HG03108 (cell line): ENCODE measurements around the gene ADAMTSL5.
"Not testable (repeated sequence)": the region's sequence is repeated elsewhere in the genome, so short reads cannot be mapped to it uniquely, and the experiment has no call there.

ENCODE experiments used
- ATAC-seq: cut with Tn5 transposase; IDR thresholded peaks from one replicate; pipeline ENCODE4 v1.9.1; 2021; ENCODE audit warnings: moderate library complexity; ENCODE audit not compliant: unreplicated experiment

ADAMTSL5 gene

GRCh38 chr19:1512671-1513498 lies at the start of gene ADAMTSL5:
Gene ADAMTSL5 (minus strand): TSS chr19:1513019. CDS start chr19:1510943, 2,076 bp downstream.
- no peak for ATAC-seq

GRCh38 chr19:1561236-1561842 lies 48.5 kb upstream of the ADAMTSL5 start:
- ATAC-seq, result no peak

GRCh38 chr19:1560286-1560882 lies 47.6 kb upstream of the ADAMTSL5 start:
- no peak for ATAC-seq

- no peak for ATAC-seq
Measured at GRCh38 chr19:1558552-1558951, 45.7 kb upstream of the ADAMTSL5 start.

GRCh38 chr19:1556390-1557070 lies 43.7 kb upstream of the ADAMTSL5 start:
- no peak for ATAC-seq

GRCh38 chr19:1555487-1556389 lies 42.9 kb upstream of the ADAMTSL5 start:
- no peak for ATAC-seq

- ATAC-seq, result no peak
Measured at GRCh38 chr19:1554968-1555367, 42.1 kb upstream of the ADAMTSL5 start.

- ATAC-seq, result no peak
Measured at GRCh38 chr19:1553415-1553814, 40.6 kb upstream of the ADAMTSL5 start.

- no peak for ATAC-seq
Measured at GRCh38 chr19:1551068-1552040, 38.5 kb upstream of the ADAMTSL5 start.

- no peak for ATAC-seq
Measured at GRCh38 chr19:1549332-1549945, 36.6 kb upstream of the ADAMTSL5 start.

GRCh38 chr19:1540365-1540925 lies 27.6 kb upstream of the ADAMTSL5 start:
- no peak for ATAC-seq

GRCh38 chr19:1539749-1540148 lies 26.9 kb upstream of the ADAMTSL5 start:
- ATAC-seq, result not testable (repeated sequence)

GRCh38 chr19:1538978-1539377 lies 26.2 kb upstream of the ADAMTSL5 start:
- no peak for ATAC-seq

GRCh38 chr19:1535699-1536098 lies 22.9 kb upstream of the ADAMTSL5 start:
- not testable (repeated sequence) for ATAC-seq

- ATAC-seq, result no peak
Measured at GRCh38 chr19:1534972-1535371, 22.2 kb upstream of the ADAMTSL5 start.

- no peak for ATAC-seq
Measured at GRCh38 chr19:1533510-1534150, 20.8 kb upstream of the ADAMTSL5 start.

- no peak for ATAC-seq
Measured at GRCh38 chr19:1532003-1532402, 19.2 kb upstream of the ADAMTSL5 start.

GRCh38 chr19:1531587-1531986 lies 18.8 kb upstream of the ADAMTSL5 start:
- no peak for ATAC-seq
